Ecto neural progenitor cell (in vitro differentiated cells): ENCODE results near the gene RPS6KA3.
"Not testable (repeated sequence)": the region's sequence is repeated elsewhere in the genome, so short reads cannot be mapped to it uniquely, and the experiment has no call there.

ENCODE experiments used
- DNase-seq: peaks from one replicate; pipeline ENCODE4 v3.0.0-alpha.2; 2018; ENCODE audit warnings: low spot score

The RPS6KA3 gene

GRCh38 chrX:20218836-20219505, 47.7 kb downstream of the RPS6KA3 start:
- no peak for DNase-seq

- no peak for DNase-seq
Observed at GRCh38 chrX:20217906-20218305, 48.8 kb downstream of the RPS6KA3 start.

GRCh38 chrX:20217271-20217670, 49.4 kb downstream of the RPS6KA3 start:
- DNase-seq: no peak

GRCh38 chrX:20215565-20215964, 51.1 kb downstream of the RPS6KA3 start:
- no peak for DNase-seq

- DNase-seq: no peak
Observed at GRCh38 chrX:20212486-20213089, 54.1 kb downstream of the RPS6KA3 start.

- DNase-seq: no peak
Observed at GRCh38 chrX:20211261-20211786, 55.4 kb downstream of the RPS6KA3 start.

- DNase-seq: no peak
Observed at GRCh38 chrX:20205927-20206708, 60.6 kb downstream of the RPS6KA3 start.

GRCh38 chrX:20204351-20204750, 62.4 kb downstream of the RPS6KA3 start:
- DNase-seq: no peak

- DNase-seq: no peak
Observed at GRCh38 chrX:20197641-20198210, 69.0 kb downstream of the RPS6KA3 start.

- no peak for DNase-seq
Observed at GRCh38 chrX:20189171-20189570, 77.5 kb downstream of the RPS6KA3 start.

- no peak for DNase-seq
Observed at GRCh38 chrX:20181598-20182329, 84.9 kb downstream of the RPS6KA3 start.

GRCh38 chrX:20177093-20177492, 89.6 kb downstream of the RPS6KA3 start:
- no peak for DNase-seq

- DNase-seq: no peak
Observed at GRCh38 chrX:20173856-20174255, 92.9 kb downstream of the RPS6KA3 start.

- DNase-seq: no peak
Observed at GRCh38 chrX:20173313-20173712, 93.4 kb downstream of the RPS6KA3 start.

- DNase-seq: no peak
Observed at GRCh38 chrX:20171887-20172286, 94.8 kb downstream of the RPS6KA3 start.

- DNase-seq: not testable (repeated sequence)
Observed at GRCh38 chrX:20162516-20162915, 104.2 kb downstream of the RPS6KA3 start.

GRCh38 chrX:20159797-20160385, 106.8 kb downstream of the RPS6KA3 start:
- DNase-seq: no peak

GRCh38 chrX:20151689-20152088, 115.0 kb downstream of the RPS6KA3 start:
- no peak for DNase-seq

GRCh38 chrX:20149326-20149725, 117.4 kb downstream of the RPS6KA3 start:
- no peak for DNase-seq

GRCh38 chrX:20147561-20147960, 119.1 kb downstream of the RPS6KA3 start:
- DNase-seq: no peak

- DNase-seq: no peak
Observed at GRCh38 chrX:20144491-20144890, 122.2 kb downstream of the RPS6KA3 start.
